Measurements from ENCODE around the gene ZFP28. TPM values are rescaled to one million over a fixed set of nuclear protein-coding genes. Genes with fewer than 3 reads are reported as not detected.
A peak's percentile ranks its signal among the peaks of the same experiment; 100 is the strongest.

The ZFP28 gene
- total RNA-seq, 1 donor, result 12.1 TPM

DNA sequence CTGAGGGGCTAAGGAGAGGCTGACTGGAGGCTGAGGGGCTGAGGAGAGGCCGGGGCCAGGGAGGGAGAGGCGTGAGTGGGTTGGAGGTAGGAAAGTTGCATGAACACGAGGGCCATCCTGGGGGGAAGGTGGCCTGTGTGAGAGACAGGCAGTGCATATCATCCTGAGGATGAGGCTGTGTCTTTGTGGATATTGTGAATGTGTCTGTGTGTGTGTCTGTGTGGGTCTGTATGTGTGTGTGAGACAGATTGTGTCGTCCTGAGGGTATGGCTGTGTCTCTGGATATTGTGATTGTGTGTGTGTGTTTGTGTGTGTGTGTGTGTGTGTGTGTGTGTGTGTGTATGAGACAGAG, 56.8 kb downstream of the ZFP28 start:
- H3K4me3 ChIP-seq (ENCODE audit: low read depth, low read length), result peak overlapping the region; percentile 94
- TF ChIP-seq, protein P1, sequence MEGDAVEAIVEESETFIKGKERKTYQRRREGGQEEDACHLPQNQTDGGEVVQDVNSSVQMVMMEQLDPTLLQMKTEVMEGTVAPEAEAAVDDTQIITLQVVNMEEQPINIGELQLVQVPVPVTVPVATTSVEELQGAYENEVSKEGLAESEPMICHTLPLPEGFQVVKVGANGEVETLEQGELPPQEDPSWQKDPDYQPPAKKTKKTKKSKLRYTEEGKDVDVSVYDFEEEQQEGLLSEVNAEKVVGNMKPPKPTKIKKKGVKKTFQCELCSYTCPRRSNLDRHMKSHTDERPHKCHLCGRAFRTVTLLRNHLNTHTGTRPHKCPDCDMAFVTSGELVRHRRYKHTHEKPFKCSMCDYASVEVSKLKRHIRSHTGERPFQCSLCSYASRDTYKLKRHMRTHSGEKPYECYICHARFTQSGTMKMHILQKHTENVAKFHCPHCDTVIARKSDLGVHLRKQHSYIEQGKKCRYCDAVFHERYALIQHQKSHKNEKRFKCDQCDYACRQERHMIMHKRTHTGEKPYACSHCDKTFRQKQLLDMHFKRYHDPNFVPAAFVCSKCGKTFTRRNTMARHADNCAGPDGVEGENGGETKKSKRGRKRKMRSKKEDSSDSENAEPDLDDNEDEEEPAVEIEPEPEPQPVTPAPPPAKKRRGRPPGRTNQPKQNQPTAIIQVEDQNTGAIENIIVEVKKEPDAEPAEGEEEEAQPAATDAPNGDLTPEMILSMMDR (IDR thresholded peaks at IDR 0.05; ENCODE audit: insufficient read depth, low read depth, low read length), result no peak
- no peak for DNase-seq (ENCODE audit: low read depth)

DNA sequence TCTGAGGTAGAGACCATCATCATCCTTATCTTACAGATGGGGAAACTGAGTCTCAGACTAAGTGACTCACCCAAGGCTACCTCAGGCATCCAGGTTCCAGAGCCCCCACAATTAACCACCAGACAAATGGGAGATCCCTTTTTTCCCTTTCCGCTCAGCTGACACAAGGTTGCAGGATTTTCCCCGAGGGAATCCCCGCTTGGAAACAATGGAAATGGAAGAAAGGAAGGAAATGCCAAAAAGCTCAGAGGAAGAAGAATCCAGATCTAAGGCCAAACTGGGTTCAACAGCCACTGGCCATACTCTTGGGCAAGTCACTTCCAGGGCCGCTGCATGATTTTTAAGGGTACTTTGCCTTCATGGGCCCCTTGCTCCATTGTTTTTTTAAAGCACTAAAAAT, 57.9 kb downstream of the ZFP28 start:
- TF ChIP-seq, protein P1 (IDR thresholded peaks at IDR 0.05; ENCODE audit: insufficient read depth, low read depth, low read length), result no peak
- DNase-seq (ENCODE audit: low read depth), result no peak
- no peak overlapping the region for H3K4me3 ChIP-seq (ENCODE audit: low read depth, low read length)

DNA sequence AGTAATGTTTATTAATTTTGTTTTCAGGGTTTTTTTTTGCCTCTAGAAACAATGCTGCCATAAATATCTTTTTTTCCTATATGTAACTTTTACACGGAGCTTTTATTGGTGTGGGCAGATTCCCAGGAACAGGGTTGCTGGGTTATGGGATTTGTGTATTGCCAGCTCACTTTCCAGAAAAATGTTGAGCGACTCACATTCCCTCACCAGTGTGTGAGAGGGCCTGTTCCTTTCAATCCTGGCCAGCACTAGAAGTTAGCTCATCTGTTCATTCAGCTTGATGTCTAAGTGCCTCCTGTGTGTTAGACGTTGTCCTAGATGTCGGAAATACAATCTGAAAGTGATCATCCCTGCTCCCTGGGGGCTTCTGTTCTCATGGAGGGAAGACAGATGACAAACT, 58.9 kb downstream of the ZFP28 start:
- TF ChIP-seq, protein P1 (IDR thresholded peaks at IDR 0.05; ENCODE audit: insufficient read depth, low read depth, low read length), result no peak
- H3K4me3 ChIP-seq (ENCODE audit: low read depth, low read length), result no peak overlapping the region
- no peak for DNase-seq (ENCODE audit: low read depth)

DNA sequence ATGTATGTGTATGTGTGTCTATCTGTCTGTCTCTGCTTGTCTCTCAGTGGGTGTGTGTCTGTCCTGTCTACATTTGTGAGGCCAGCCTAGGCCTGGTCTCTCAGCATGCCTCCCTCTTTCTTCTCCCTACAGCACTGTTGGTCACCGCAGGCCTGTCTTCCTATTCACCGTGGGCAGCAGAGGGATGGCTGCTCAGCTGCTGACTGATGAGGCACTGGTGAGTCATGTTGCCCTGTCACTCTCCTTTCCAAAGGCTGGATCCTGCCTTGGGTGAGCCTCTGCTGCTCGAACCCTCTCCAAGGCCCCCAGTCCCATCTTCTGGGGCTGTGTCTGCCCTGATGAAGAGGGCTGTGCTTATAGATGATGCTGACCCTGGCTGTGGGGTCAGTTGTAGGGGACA, 62.6 kb downstream of the ZFP28 start:
- no peak for DNase-seq (ENCODE audit: low read depth)
- TF ChIP-seq, protein P1 (IDR thresholded peaks at IDR 0.05; ENCODE audit: insufficient read depth, low read depth, low read length), result no peak
- no peak overlapping the region for H3K4me3 ChIP-seq (ENCODE audit: low read depth, low read length)

DNA sequence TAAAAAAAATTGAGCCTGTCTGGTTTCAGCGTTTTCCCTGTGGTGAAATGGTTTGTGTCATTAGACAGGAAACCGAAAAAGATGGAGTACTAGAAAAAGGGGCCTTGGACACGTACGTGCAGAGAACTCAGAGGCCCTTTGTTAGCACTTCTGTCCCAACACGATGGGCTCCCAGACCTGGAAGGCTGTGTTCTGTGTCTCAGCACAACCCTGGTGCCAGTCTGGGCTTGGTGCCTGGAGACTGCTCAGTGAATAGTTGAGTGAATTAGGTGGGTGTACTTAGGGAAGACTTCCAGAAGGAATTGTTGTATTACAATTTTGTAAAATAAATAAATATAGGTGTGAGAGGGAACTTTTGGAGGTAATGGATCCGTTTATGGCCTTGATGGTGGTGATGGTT, 65.1 kb downstream of the ZFP28 start:
- DNase-seq (ENCODE audit: low read depth), result no peak
- H3K4me3 ChIP-seq (ENCODE audit: low read depth, low read length), result no peak overlapping the region

More for the DNA sequence above, 65.1 kb downstream of the ZFP28 start:
- TF ChIP-seq, protein P1 (IDR thresholded peaks at IDR 0.05; ENCODE audit: insufficient read depth, low read depth, low read length), result no peak

Other genes starting within 250 kb of the ZFP28 start
- 6.5 and 8.4 TPM in 2 replicates for gene ZSCAN5A, start 224.1 kb upstream of the ZFP28 start, total RNA-seq
- gene ZNF582, start 145.4 kb upstream of the ZFP28 start, total RNA-seq, result 2.3 and 2.6 TPM in 2 replicates
- 7.1 and 9.1 TPM in 2 replicates for gene ZNF583, start 134.6 kb upstream of the ZFP28 start, total RNA-seq
- 0.97 and 2.6 TPM in 2 replicates for gene ZNF667, start 61.6 kb upstream of the ZFP28 start, total RNA-seq
- 1.9 and 3.9 TPM in 2 replicates for gene ZNF471, start 31.1 kb upstream of the ZFP28 start, total RNA-seq
- 2.6 and 3.9 TPM in 2 replicates for gene ZNF470, start 28.5 kb downstream of the ZFP28 start, total RNA-seq
- 8.2 and 8.4 TPM in 2 replicates for gene ZNF71, start 56.4 kb downstream of the ZFP28 start, total RNA-seq
- 0.43 TPM in 1 of 2 replicates, not detected in the other for gene SMIM17, start 104.2 kb downstream of the ZFP28 start, total RNA-seq
- 0.32 TPM in 1 of 2 replicates, not detected in the other for gene ZNF835, start 132.8 kb downstream of the ZFP28 start, total RNA-seq

All from fibroblast of villous mesenchyme (primary cell).